Measurements from ENCODE around the gene RAD51AP2. TPM values are rescaled to one million over a fixed set of nuclear protein-coding genes. Genes with fewer than 3 reads are reported as not detected.
A peak's percentile ranks its signal among the peaks of the same experiment; 100 is the strongest.

Gene RAD51AP2
- total and polyA plus RNA-seq, 4 donors, result 0.46 TPM; not detected in 3

DNA sequence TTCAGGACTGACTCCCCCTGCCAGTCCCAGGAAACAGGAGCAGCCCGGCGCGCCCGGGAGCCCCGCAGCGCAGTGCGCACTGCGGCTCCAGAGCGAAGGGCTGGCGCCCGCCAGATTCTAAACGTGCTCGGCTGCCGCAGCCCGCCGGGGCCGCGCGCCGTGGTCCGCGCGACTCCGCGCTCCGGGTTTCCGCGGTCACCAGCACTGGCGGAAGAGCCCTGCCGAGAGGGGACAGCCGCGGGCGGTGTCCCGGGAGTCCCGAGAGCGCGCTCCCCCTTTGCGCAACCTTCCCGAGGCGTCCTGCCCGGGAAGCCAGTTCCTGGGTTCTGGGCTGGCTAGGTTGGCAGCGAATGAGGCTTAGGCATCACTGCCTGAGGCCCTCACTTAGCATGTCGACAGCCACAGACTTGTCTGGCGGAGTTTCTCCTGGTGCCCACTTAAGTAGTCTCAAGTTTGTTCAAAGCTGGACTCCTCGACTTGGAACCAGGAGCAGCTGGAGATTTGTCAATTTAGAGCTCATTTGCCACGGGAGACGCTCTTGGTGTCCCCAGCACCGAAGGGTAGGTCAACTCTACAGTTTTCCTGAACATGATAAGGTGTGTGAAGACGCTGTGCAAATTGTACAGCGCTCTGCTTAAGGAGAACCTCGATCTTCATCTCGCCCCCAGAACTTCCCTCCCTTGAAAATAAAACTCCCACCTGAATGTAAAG, 20.8 kb upstream of the RAD51AP2 start:
- Histone ChIP-seq H3K9me3 (ENCODE audit: control insufficient read depth in 4 of 4, insufficient read depth in 3 of 4, low read length in 3 of 4) (no peaks in the 10 kb centered on the region), H3K36me3 (ENCODE audit: control insufficient read depth in 4 of 4, insufficient read depth in 4 of 4, low read length in 4 of 4) (no peaks in the 10 kb centered on the region), H3K27ac (ENCODE audit: low read depth in 1 of 2, low read length in 1 of 2) (peak overlapping the region; percentile 68 to 71), H3K27me3 (ENCODE audit: control insufficient read depth in 3 of 3, insufficient read depth in 3 of 3, low read length in 2 of 3) (peaks cover 0 to 10% (median 8%) of the 10 kb centered on the region in 3 donors), H3K4me3 (peak overlapping the region; percentile 19), H3K4me1 (ENCODE audit: control insufficient read depth in 5 of 5, insufficient read depth in 5 of 5, low read length in 5 of 5) (peaks cover 0 to 13% (median 5%) of the 10 kb centered on the region in 5 donors), H3K9ac (ENCODE audit: insufficient read depth in 1 of 2, low read length in 2 of 2) (peak overlapping the region; percentile 74 to 93)
- TF ChIP-seq, protein P1, sequence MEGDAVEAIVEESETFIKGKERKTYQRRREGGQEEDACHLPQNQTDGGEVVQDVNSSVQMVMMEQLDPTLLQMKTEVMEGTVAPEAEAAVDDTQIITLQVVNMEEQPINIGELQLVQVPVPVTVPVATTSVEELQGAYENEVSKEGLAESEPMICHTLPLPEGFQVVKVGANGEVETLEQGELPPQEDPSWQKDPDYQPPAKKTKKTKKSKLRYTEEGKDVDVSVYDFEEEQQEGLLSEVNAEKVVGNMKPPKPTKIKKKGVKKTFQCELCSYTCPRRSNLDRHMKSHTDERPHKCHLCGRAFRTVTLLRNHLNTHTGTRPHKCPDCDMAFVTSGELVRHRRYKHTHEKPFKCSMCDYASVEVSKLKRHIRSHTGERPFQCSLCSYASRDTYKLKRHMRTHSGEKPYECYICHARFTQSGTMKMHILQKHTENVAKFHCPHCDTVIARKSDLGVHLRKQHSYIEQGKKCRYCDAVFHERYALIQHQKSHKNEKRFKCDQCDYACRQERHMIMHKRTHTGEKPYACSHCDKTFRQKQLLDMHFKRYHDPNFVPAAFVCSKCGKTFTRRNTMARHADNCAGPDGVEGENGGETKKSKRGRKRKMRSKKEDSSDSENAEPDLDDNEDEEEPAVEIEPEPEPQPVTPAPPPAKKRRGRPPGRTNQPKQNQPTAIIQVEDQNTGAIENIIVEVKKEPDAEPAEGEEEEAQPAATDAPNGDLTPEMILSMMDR (IDR thresholded peaks at IDR 0.05; ENCODE audit: control extremely low read depth, extremely low read depth), result no peak
- peak; percentile 84 for ATAC-seq (ENCODE audit: insufficient read depth, low FRiP score)
- DNase-seq, result peak; percentile 89 to 96 (median 90)
- 1% methylated on average over 51 to 52 of the region's 52 CpGs for WGBS, 2 donors

DNA sequence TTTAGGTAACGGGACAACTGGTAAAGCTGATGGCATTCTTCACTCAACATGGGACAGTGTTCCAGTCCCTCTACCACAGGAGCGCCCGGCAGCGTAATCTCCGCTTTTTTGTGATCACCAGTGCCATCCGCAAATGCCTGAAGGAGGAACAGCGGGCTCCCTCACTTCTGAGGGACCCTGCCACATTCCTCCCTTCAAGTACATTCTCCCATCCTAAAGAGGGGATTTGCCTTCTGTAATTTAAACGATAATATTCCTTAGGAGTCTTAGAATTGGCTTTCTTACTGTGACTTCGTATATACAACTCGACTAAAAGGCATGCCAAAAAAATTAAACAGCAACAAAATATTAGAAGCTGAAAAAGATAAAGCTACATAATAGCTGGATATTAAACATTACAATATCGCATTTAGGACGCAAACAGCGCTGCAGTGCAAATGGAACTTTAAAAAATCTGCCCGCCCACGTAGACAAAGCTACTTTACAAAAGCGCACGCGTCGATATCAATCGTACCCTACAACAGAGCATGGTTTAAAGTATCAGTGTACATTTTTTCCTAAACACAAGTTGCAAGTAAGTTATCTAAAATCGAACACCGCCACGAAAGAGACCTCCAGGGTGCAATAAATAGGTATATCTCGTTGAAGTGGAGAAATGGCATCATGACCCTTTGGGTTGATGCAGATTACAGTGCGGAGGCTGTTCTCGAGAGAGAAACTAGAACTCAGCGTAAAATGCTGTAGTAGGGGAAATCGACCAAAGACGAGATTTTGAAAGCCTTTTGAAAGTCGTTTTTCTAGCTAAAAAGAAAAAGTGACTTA, 20.0 kb upstream of the RAD51AP2 start:
- H3K9me3 ChIP-seq (ENCODE audit: control insufficient read depth in 4 of 4, insufficient read depth in 3 of 4, low read length in 3 of 4), result no peaks in the 10 kb centered on the region
- DNase-seq (peak; percentile 37 to 83 (median 80)), ATAC-seq (ENCODE audit: insufficient read depth, low FRiP score) (peak; percentile 44)
- WGBS, 2 donors, result 4 to 5% methylated on average over 30 of the region's 30 CpGs
- no peaks in the 10 kb centered on the region for H3K36me3 ChIP-seq (ENCODE audit: control insufficient read depth in 4 of 4, insufficient read depth in 4 of 4, low read length in 4 of 4)
- peaks cover 0 to 10% (median 8%) of the 10 kb centered on the region in 3 donors for H3K27me3 ChIP-seq (ENCODE audit: control insufficient read depth in 3 of 3, insufficient read depth in 3 of 3, low read length in 2 of 3)
- H3K4me1 ChIP-seq (ENCODE audit: control insufficient read depth in 5 of 5, insufficient read depth in 5 of 5, low read length in 5 of 5), result peaks cover 0 to 13% (median 4%) of the 10 kb centered on the region in 5 donors
- peak overlapping the region; percentile 6 to 71 for H3K27ac ChIP-seq (ENCODE audit: low read depth in 1 of 2, low read length in 1 of 2)
- TF ChIP-seq, protein P1 (IDR thresholded peaks at IDR 0.05; ENCODE audit: control extremely low read depth, extremely low read depth), result no peak
- H3K4me3 ChIP-seq, result peak overlapping the region; percentile 19
- H3K9ac ChIP-seq (ENCODE audit: insufficient read depth in 1 of 2, low read length in 2 of 2), result peak overlapping the region; percentile 71 to 83

DNA sequence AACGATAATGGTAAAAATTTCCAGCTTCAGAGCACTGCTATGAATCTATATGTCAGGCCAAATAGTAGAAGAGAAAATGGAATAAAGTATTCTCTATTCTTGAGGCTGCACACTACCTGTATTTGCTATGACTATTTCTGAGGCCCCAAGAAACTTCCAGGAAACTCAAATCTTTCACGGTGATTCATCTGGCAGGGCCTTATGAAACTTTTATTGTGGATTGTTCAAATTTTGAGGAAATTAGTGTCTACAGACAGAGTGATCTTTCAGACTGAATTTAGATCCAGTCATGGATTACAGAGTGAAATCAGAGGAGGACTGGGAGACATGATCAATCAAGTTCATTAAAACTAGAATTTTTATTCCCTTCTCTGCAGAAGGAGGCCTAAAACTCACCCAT, 18.2 kb upstream of the RAD51AP2 start:
- Histone ChIP-seq H3K4me1 (ENCODE audit: control insufficient read depth in 5 of 5, insufficient read depth in 5 of 5, low read length in 5 of 5) (peaks cover 0 to 9% (median 4%) of the 10 kb centered on the region in 5 donors), H3K4me3 (no peak overlapping the region), H3K36me3 (ENCODE audit: control insufficient read depth in 4 of 4, insufficient read depth in 4 of 4, low read length in 4 of 4) (no peaks in the 10 kb centered on the region), H3K9me3 (ENCODE audit: control insufficient read depth in 4 of 4, insufficient read depth in 3 of 4, low read length in 3 of 4) (no peaks in the 10 kb centered on the region), H3K9ac (ENCODE audit: insufficient read depth in 1 of 2, low read length in 2 of 2) (no peak overlapping the region), H3K27ac (ENCODE audit: low read depth in 1 of 2, low read length in 1 of 2) (no peak overlapping the region), H3K27me3 (ENCODE audit: control insufficient read depth in 3 of 3, insufficient read depth in 3 of 3, low read length in 2 of 3) (peaks cover 0 to 7% (median 0%) of the 10 kb centered on the region in 3 donors)
- WGBS, 2 donors, result 91% methylated on average over 2 of the region's 2 CpGs
- ATAC-seq (ENCODE audit: insufficient read depth, low FRiP score), result no peak
- TF ChIP-seq, protein P1 (IDR thresholded peaks at IDR 0.05; ENCODE audit: control extremely low read depth, extremely low read depth), result no peak
- no peak for DNase-seq
